ENCODE data around the gene ACACB.
"Not testable (repeated sequence)": the region's sequence is repeated elsewhere in the genome, so short reads cannot be mapped to it uniquely, and the experiment has no call there.

The ACACB gene

DNA sequence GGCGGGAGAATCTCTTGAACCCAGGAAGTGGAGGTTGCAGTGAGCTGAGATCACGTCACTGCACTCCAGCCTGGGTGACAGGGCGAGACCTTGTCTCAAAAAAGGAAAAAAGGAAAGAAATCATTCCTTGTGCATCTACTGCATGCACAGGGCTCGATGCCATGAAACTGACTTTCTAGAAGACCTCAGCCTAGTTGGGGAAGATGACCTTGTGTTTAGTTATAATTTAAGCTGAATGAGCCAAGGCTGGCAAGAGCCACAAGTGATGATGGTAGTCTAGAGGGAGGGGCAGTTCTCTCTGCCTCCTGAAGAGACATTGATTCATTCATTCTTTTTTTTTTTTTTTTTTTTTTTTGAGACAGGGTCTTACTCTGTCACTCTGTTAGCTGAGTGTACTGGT, 24.2 kb downstream of the ACACB start:
- DNase-seq (ENCODE audit: low spot score), result no peak

DNA sequence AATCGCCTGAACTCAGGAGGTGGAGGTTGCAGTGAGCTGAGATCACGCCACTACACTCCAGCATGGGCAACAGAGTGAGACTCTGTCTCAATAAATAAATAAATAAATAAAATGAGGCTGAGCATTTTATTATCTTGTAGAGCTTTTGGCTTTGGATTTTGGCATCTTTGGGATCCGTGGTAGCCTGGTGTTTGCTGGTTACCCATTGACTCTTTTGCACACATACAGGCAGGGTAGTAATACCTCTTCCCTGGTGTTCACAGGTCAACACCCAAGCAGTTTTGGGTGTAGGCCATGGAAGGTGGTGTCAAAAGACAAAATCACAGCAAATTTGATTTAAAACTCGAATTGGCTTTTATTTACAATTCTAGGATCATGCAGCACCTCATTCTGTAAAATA, 27.8 kb downstream of the ACACB start:
- no peak for DNase-seq (ENCODE audit: low spot score)

DNA sequence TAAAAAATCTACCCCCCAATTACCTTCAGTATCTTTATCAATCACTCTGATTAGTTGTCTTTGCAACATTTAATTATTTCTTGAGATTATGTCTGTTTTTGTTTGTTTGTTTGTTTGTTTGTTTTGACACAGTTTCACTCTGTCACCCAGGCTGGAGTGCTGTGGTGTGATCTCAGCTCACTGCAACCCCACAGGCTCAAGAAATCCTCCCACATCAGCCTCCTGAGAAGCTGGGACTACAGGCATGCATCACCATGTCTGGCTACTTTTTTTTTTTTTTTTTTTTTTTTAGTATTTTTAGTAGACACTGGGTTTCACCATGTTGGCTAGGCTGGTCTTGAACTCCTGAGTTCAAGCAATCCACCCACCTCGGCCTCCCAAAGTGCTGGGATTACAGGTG, 30.7 kb downstream of the ACACB start:
- not testable (repeated sequence) for DNase-seq (ENCODE audit: low spot score)

DNA sequence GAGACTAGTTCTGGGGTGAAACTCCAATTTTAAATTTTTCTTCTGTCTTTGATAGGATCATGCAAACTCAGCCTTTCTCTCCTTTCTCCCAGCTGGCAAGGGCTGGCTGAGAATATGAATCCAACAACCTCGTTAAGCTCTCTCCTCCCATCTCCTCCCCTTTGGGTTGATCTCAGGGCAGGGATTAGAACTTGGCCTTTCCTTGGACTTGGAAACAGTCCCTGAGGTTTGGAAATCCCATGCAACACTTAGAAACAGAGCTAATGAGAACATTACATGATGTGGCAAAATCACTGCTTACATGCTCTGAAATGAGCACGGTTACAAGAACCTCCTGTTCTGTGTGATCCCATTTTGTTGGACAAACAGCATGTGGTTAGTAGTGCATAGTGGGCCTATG, 31.6 kb downstream of the ACACB start:
- no peak for DNase-seq (ENCODE audit: low spot score)

DNA sequence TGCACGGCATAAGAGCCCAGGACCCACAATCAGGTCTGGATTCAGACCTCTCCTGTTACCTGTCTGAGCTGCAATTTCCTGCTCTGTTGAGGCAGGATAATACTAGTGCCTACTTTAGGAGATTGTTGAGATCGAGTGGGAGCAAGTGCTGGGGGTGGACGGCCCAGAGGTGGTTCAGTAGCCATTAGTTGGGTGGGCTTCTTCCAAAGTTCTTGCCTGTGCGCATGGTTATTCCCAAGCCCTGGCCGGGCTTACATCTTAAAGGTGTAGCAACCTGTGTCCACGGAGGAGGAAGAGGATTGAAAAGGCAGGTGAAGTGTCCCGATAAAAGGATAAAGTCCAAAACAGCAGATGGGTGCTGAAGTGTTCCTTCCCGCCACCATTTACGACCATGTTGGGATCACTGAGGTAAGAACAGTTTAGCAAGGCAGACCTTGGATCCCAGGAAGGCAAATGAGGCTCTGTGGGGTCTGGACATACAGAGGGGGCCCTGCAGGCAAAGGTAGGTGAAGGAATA, 33.8 kb downstream of the ACACB start:
- no peak for DNase-seq (ENCODE audit: low spot score)

DNA sequence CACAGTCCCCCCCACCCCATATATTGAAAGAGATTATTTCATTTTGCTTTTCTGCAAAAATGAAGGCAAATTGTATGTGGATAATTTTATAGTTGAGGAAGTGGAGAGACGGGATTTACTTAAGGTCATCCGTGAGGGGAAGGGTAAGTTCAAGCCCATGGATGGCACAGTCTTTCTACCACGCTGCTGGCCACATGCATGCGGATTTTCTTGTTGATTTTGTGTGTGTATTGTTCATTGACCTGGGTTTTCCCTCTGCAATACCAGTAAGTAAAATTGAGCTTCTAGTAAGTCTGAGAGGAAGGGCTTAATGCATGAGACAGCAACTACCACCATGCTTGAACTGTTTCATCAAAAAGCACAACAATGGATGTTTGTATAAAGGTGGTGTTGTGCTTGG, 35.1 kb downstream of the ACACB start:
- DNase-seq (ENCODE audit: low spot score), result no peak

DNA sequence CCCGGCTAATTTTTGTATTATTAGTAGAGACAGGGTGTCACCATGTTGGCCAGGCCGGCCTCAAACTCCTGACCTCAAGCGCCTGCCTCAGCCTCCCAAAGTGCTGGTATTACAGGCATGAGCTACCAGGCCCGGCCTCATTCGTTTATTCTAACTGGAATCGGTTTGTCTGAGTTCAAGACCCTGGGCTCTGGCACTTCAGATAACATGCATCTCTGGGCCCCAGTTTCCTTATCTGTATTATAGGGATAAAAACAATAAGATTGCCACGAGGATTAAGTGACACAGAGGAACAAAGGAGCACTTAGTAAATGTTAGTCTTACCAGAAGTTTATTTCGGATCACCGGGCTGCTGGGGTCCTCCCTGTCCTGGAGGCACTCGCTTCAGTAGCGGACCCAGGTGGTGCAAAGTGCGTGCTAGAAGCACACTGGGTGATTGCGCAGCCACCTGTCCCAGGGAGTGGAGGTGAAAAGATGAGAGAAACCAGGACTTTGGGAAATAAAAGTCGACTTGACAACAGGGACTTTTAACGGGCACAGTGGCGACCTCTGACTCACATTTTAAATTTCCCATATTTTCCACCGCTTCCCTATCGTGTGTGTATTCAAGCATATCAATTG, 37.5 kb downstream of the ACACB start:
- DNase-seq (ENCODE audit: low spot score), result no peak

DNA sequence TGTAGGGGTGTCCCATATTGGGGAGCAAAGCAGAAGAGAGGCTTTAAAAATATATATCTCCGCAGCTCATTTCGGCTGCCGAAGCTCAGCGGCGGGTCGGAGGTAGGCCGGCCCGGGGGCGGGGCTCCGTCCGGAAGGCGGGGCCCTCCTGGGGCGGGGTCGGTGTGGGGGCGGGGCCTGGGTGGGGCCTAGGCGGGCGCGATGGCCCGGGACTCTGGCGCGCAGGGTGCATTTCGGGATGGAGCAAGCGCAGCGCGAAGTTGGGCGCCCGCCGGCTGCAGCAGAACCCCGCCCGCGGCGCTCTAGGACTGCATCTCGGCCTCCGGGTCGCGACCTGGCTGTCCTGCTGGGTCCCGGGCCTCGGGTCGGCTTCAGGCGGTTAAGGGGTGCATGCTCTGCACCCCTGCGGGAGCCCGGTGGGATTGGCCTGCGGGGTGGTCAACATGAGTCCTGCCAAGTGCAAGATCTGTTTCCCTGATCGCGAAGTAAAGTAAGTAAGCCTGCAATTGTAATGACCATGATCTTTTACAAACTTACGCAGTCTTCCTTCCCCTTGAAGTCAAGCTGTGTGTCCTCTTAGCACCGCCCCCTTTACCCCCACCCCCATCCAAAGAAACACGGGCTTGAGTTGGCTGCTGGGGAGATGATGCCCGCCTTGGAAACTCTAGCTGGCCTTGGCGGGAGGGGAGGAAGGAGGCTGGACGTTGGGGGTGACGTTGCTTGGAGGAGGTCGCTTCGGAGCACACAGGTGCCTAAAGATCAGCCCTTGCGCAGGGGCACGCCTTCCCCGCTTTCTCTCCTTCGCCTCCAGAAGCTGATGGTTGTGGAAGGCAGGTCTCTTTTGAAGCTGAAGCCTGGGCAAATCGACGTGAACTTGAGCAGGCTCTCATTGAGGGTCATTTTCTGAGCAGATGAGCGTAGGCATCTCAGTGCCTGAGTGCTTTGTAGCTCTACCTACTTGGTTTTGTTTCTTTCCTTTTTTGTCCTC, 38.4 kb downstream of the ACACB start:
- peak; percentile 90 for DNase-seq (ENCODE audit: low spot score)

DNA sequence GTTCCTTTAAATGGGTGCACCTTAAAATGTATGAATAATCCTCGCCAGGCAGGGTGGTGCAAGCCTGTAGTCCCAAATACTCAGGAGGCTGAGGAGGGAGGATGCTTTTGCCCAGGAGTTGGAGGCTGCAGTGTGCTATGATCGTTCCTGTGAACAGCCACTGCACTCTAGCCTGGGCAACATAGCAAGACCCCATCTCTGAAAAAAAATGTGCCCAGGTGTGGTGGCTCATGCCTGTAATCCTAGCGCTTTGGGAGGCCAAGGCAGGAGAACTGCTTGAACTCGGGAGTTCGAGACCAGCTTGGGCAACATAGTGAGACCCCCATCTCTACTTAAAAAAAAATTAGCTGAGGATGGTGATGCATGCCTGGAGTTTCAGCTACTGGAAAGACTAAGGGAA, 39.6 kb downstream of the ACACB start:
- DNase-seq (ENCODE audit: low spot score), result no peak

DNA sequence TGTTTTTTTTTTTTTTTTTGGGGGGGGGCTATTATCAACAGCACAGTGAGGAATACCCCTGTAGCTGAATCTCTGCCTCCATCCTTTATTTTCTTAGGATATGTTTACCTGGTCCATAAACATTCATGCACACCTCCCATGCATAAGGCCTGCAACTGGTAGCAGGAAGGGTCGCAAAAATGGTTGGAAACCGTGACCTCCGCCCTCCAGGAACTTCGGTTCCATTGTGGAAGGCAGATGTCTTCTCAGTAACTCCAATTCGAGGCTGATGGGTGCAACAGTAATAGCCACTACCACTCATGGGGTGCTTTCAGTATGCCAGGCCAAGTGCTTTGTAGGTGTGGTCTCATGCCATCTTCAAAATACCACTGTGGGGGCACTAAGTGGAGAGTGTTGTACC, 40.2 kb downstream of the ACACB start:
- no peak for DNase-seq (ENCODE audit: low spot score)

DNA sequence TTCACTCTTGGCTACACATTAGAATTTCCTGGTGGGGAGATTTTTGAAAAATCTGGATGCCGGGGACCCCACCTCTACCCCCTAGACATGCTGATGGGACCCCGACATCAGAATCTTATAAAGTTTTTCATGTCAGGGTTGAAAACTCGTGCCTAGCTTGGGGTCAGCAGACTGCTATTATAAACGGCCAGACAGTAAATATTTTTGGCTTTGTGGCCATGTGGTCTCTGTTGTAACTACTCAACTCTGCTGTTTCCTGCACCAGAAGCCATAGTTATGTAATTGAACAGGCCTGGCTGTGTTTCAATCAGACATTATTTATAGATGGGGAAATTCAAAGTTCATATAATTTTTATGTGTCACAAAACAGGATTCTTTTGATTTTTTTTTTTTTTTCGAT, 41.6 kb downstream of the ACACB start:
- DNase-seq (ENCODE audit: low spot score), result no peak

DNA sequence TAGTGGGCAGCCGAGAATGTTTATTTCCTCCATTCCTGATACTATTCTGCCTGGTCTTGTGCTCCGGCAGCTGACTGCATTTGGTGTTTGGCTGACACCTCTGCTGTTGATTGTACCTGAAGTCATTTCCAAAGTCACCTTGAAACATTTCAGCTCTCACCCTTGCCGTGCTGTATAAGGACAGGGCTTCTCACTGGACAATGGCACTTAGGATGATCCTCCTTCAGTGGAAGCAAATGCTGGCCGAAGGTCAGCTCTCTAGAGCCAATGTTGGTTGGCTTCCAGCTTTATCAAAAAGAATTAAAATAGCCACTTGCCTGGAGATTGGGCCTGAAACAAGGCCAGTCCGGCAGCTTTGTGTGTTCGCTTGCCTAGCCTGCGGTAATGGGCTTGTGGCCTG, 44.0 kb downstream of the ACACB start:
- DNase-seq (ENCODE audit: low spot score), result no peak

DNA sequence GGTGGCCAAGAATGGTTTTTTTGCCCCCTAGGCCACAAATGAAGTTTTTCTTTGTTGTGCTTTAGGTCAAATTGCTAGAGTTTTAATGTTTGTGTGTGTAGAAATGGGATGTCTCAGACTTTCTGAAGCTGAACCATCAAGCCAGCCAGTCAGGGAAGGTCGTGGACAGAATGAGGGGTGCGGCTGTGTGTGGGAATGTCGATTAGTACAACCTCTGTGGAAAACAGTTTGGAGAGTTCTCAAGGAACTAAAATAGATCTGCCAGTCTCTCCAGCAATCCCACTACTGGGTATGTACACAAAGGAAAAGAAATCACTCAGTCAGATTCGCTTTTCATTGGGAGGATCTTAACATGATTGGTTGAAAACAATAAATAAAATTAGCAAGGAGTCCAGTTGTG, 44.5 kb downstream of the ACACB start:
- DNase-seq (ENCODE audit: low spot score), result no peak

DNA sequence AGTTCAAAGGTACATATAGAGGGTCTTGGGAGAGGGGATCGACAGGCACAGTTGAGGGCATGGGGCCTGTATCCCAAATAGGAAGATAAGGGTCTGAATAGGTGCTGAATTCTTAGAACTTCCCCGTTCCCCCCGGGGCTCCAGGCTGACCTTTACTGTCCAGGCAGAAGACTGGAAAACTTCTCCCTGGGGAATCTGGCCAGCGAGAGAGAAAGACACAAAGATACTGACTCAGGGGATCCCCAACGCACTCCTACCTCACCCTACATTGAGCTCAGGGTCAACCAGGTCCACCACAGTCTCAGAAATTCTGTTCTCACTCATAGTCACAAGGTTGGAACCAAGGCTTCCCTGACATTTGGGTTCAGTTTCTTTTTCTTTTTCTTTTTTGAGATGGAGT, 46.2 kb downstream of the ACACB start:
- DNase-seq (ENCODE audit: low spot score), result no peak

DNA sequence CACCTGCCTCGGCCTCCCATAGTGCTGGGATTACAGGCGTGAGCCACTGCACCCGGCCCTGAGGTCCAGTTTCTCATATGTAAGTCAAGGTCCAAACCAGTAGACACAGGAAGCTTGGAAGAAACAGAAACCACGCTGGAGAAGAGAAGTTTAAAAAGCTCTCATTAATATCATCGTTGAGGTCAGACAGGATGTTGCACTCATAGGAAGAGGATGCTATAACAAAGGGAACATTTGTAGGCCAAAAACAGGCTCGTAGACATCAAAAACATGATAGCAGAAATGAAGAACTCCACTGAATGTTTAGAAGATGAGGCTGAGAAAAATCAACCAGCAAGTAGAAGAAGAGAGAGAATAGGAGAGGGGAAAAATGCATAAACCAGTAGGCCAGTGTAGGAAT, 46.8 kb downstream of the ACACB start:
- no peak for DNase-seq (ENCODE audit: low spot score)

DNA sequence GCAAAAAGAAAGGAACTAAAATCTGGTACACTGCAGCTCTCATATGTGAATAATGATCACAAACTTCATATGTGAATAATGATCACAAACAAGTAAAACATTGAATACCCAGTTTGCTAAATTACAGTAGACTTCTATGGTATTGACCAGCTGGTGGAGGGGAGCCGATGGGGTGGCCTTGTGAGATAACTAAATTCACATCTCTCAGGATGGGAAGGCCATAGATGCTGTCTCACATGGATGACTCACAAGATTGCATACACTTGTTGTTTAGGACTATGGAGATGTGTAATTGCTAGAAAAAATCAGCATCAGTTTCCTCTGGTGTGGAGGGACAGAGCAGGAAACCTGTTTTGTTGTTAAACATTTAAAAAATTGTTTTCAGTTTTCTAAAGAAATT, 49.2 kb downstream of the ACACB start:
- no peak for DNase-seq (ENCODE audit: low spot score)

DNA sequence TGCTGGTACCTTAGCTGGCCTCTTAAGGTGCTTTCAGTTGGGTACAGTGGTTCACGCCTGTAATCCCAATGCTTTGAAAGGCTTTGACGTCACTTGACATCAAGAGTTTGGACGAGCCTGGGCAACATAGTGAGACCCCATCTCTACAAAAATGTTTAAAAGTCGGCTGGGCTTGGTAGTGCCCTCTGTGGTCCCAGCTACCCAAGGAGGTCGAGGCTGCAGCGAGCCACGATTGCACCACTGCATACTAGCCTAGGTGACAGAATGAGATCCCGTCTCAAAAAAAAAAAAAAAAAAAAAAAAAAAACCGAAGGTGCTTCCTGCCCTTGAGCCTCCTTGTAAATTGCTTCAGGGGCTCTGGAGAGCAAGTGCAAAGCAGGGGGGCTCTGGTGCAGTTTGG, 50.0 kb downstream of the ACACB start:
- DNase-seq (ENCODE audit: low spot score), result no peak

DNA sequence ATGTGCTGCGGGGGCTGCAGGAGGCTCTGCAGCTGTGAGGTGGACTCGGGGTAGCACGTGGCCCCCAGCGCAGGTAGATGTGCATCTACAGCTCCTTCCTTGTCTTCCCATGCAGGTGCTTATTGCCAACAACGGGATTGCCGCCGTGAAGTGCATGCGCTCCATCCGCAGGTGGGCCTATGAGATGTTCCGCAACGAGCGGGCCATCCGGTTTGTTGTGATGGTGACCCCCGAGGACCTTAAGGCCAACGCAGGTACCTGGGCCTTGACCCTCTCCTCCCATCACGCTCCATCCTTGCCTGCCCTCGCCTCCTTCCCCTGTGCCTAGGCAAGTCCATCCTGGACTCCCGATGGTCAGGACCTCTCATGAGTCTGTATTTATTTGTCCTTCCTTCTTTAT, 51.4 kb downstream of the ACACB start:
- DNase-seq (ENCODE audit: low spot score), result no peak

DNA sequence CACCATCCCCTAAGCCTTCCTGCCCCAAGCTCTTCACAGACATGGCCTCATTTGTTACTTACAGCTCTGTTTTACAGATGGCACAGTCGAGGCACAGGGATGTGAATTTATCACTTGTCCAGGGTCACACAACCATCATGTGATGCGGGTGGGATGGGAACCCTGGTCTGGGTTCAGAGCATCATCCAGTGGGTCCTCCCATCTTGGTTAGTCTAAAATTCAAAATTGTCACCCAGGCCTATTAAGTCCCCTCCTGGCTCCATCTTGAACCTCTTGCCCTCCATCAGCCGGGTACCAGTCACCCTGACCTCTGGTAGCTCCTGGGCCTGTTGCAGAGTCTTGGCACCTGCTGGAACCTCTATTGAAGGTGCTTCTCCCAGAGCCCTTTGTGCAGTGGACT, 52.9 kb downstream of the ACACB start:
- no peak for DNase-seq (ENCODE audit: low spot score)

DNA sequence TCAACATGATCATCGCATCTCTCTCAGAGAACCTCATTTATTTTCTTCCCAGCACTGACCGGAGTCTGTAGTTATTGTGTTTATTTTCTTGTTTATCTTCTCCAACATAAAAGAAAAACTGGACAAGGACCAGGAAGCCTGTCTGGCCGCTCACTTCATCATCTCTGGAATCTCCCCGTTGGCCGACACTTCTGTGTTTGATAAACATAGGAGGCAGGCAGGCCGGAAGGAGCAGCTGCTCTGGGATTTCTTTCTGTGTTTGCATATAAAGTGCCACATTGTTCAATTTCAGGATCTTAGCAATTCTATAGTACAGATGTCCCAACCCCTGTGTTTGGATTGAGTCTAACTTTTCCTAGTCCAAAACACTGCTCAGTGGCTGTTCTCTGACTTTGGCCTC, 53.3 kb downstream of the ACACB start:
- no peak for DNase-seq (ENCODE audit: low spot score)

DNA sequence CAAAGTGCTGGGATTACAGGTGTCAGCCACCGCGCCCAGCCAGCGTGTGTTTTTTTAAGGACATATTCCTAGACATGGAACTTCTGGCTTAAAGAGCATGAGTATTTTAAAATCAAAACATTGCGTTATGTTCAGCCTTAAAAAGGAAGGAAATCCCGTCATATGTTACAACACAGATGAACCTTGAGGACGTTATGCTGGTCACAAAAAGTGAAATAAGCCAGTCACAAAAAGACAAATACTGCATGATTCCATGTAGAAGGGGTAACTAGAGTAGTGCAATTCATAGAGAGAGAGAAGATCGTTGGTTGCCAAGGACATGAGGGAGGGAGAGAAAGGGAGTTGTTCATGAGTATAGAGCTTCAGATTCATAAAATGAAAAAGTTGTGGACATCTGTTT, 53.9 kb downstream of the ACACB start:
- no peak for DNase-seq (ENCODE audit: low spot score)

DNA sequence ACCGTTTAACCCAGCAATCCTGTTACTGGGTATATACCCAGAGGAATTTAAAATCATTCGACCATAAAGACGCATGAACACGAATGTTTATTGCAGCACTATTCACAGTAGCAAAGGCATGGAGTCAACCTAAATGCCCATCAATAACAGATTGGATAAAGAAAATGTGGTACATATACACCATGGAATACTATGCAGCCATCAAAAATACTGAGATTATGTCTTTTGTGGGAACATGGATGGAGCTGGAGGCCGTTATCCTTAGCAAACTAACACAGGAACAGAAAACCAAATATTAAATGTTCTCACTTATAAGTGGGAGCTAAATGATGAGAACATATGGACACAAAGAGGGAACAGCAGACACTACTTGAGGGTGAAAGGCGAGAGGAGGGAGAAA, 56.4 kb downstream of the ACACB start:
- DNase-seq (ENCODE audit: low spot score), result not testable (repeated sequence)

DNA sequence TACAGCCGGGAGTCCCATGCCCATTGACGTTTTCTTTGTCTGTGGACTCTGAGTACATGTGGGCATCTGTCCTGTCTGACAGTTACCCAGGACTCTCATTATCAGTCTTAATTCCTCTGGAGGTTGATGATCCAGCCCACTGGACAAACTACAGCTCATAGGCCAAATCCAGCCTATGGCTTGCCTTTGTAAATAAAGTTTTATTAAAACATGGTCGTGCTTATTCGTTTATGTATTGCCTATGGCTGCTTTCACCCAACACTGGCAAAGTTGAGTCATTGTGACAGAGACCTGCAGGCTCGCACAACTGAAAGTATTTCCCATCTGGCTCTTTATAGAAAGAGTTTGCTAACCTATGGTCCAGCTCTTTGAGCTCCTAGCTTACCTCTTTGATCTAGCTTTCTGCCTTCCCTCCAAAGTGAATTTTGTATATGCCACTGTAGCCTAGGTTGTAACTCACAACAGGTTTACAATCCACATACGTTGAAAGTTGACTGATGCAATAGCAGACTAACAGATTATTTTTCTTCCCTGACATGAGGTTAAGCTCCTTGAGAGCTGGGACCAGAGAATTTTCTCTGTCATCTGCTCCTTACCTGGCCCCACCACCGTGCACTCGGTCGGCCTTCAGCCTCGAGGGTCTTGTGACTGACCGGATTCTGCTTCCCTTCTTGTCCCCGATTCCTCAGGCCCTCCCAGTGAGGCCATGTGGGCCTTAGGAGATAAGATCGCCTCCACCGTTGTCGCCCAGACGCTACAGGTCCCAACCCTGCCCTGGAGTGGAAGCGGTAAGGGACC, 57.3 kb downstream of the ACACB start:
- DNase-seq (ENCODE audit: low spot score), result no peak

Measured in left forelimb (tissue), 1 donor.